HepG2 (cell line): ENCODE data around the gene AKR1C2. TPM values are rescaled to one million over a fixed set of nuclear protein-coding genes. Genes with fewer than 3 reads are reported as not detected.

Source experiments
- ATAC-seq: fragments of 200-7000 bp; cut with Tn5 transposase; 3 replicates; pipeline ENCODE4 v1.9.1; 2020; ENCODE audit warnings: mild to moderate bottlenecking, moderate library complexity
- BruUV-seq: library from RNA; stranded (reverse); fragments of 400-500 nt; replicated peaks from 2 replicates; lab custom pipeline; 2021; lab: Mats Ljungman, UMichigan
- CTCF ChIA-PET: fragments of 300-600 bp; formaldehyde crosslinking; extraction: SDS; loops from one replicate; lab custom pipeline; 2021; ENCODE audit warnings: low total read pairs, inconsistent platforms, low intra/inter-chr PET ratio; lab: Yijun Ruan, JAX
- POLR2A ChIA-PET: fragments of 350-600 bp; sonication (Branson Sonifier 250); formaldehyde crosslinking; loops from one replicate; lab custom pipeline; 2020; ENCODE audit warnings: antibody characterized with exemption, inconsistent platforms; lab: Yijun Ruan, JAX
- DNase-seq: peaks from one replicate; pipeline ENCODE4 v3.0.0-alpha.2; 2015; ENCODE audit warnings: low spot score
- FAIRE-seq: peaks from 3 replicates; lab custom pipeline; 2011; peaks lifted over from hg19 to GRCh38; lab: Jason Lieb, UNC
- H2AFZ ChIP-seq: one replicate; pipeline ENCODE4 v1.6.1; 2011; ENCODE audit warnings: low read length, inconsistent platforms
- H3K27ac ChIP-seq: fragments of 300-600 bp; 3 replicates; pipeline ENCODE4 v1.8.0; 2011; ENCODE audit warnings: mixed run types, mild to moderate bottlenecking, mixed read lengths, low read length, inconsistent platforms; ENCODE audit not compliant: insufficient read depth; ENCODE audit errors: extremely low read length
- H3K27me3 ChIP-seq, 2 experiments: fragments of 200-600 bp in 1 of 2; 2 replicates in 1 of 2; 3 replicates in 1 of 2; pipeline versions ENCODE4 v1.6.0 to v1.8.0; 2011; ENCODE audit warnings: low read length in 2 of 2, mild to moderate bottlenecking in 2 of 2, moderate library complexity in 2 of 2, inconsistent platforms in 1 of 2; ENCODE audit not compliant: insufficient read depth in 2 of 2, control insufficient read depth in 1 of 2
- H3K36me3 ChIP-seq, 2 experiments: fragments of 200-600 bp in 1 of 2; replicated peaks in 1 of 2; 2 replicates in 1 of 2; 3 replicates in 1 of 2; pipeline versions ENCODE4 v1.5.1 to v1.8.0; 2011; ENCODE audit warnings: low read length in 2 of 2, inconsistent platforms in 1 of 2; ENCODE audit not compliant: insufficient read depth in 2 of 2, control insufficient read depth in 1 of 2
- H3K4me1 ChIP-seq: 2 replicates; pipeline ENCODE4 v1.5.1; 2012; ENCODE audit warnings: low read length, inconsistent platforms; ENCODE audit not compliant: insufficient read depth
- H3K4me2 ChIP-seq: 2 replicates; pipeline ENCODE4 v1.6.0; 2011; ENCODE audit warnings: low read depth, low read length, inconsistent platforms
- H3K4me3 ChIP-seq, 3 experiments: fragments of 200-600 bp in 1 of 3; sonication (generic), shearing (Covaris generic) in 1 of 3; replicated peaks in 1 of 3; 2 replicates each; pipeline ENCODE4 v1.5.1; 2011 to 2016; ENCODE audit warnings: low read length in 3 of 3, inconsistent platforms in 2 of 3, low read depth in 2 of 3, mild to moderate bottlenecking in 2 of 3, control low read depth in 1 of 3, mixed read lengths in 1 of 3; ENCODE audit not compliant: insufficient read depth in 1 of 3
- H3K79me2 ChIP-seq: one replicate; pipeline ENCODE4 v1.6.1; 2011; ENCODE audit warnings: low read length, inconsistent platforms; ENCODE audit not compliant: insufficient read depth
- H3K9ac ChIP-seq: 2 replicates; pipeline ENCODE4 v1.6.0; 2011; ENCODE audit warnings: mild to moderate bottlenecking, low read depth, low read length, inconsistent platforms; ENCODE audit not compliant: insufficient read depth
- H3K9me3 ChIP-seq: 2 replicates; pipeline ENCODE4 v1.5.1; 2012; ENCODE audit warnings: mild to moderate bottlenecking, low read length
- H4K20me1 ChIP-seq: 2 replicates; pipeline ENCODE4 v1.6.0; 2011; ENCODE audit warnings: inconsistent platforms, mild to moderate bottlenecking, low read length, moderate library complexity; ENCODE audit not compliant: insufficient read depth
- ARNT ChIP-seq: fragments of 450-650 bp; IDR thresholded peaks from 2 replicates; pipeline ENCODE4 v1.6.1; 2017
- CBX5 ChIP-seq: sonication (generic); formaldehyde crosslinking; IDR thresholded peaks from 2 replicates; pipeline ENCODE4 v1.4.0; 2020; ENCODE audit warnings: missing genetic modification reagents, borderline replicate concordance
- DR1 ChIP-seq: sonication (generic); formaldehyde crosslinking; IDR thresholded peaks from 2 replicates; pipeline ENCODE4 v1.8.0; 2021; ENCODE audit warnings: mild to moderate bottlenecking, missing genetic modification reagents, inconsistent platforms
- DRAP1 ChIP-seq: IDR thresholded peaks from 2 replicates; pipeline ENCODE4 v1.6.1; 2016; ENCODE audit warnings: missing genetic modification reagents, missing compliant biosample characterization
- EP300 ChIP-seq, 3 experiments: sonication (generic) in 1 of 3; formaldehyde crosslinking in 1 of 3; IDR thresholded peaks; 2 replicates each; pipeline versions ENCODE4 v1.5.1 to v1.6.1; 2011 to 2020; ENCODE audit warnings: low read depth in 2 of 3, low read length in 2 of 3, borderline replicate concordance in 1 of 3, improper control_type of control experiment in 1 of 3, mild to moderate bottlenecking in 1 of 3, missing genetic modification reagents in 1 of 3, moderate library complexity in 1 of 3
- GLMP ChIP-seq: sonication (generic); formaldehyde crosslinking; IDR thresholded peaks from 2 replicates; pipeline ENCODE4 v1.9.0; 2021; ENCODE audit warnings: missing genetic modification reagents, mild to moderate bottlenecking, borderline replicate concordance
- NFIC ChIP-seq: IDR thresholded peaks from 2 replicates; pipeline ENCODE4 v1.6.1; 2012; ENCODE audit warnings: mild to moderate bottlenecking, low read length, inconsistent platforms
- NR2F1 ChIP-seq, 2 experiments: fragments of 450-650 bp in 1 of 2; formaldehyde crosslinking in 1 of 2; IDR thresholded peaks; 2 replicates each; pipeline versions ENCODE4 v1.5.0 to v1.6.1; 2016 to 2020; ENCODE audit warnings: mild to moderate bottlenecking in 1 of 2, missing compliant biosample characterization in 1 of 2, missing genetic modification reagents in 1 of 2, moderate library complexity in 1 of 2
- SNAI1 ChIP-seq: sonication (generic); formaldehyde crosslinking; IDR thresholded peaks from 2 replicates; pipeline ENCODE4 v1.5.0; 2020; ENCODE audit warnings: mild to moderate bottlenecking, missing genetic modification reagents, borderline replicate concordance
- SOX5 ChIP-seq: IDR thresholded peaks from 2 replicates; pipeline ENCODE4 v1.6.1; 2016; ENCODE audit warnings: borderline replicate concordance
- SRSF4 ChIP-seq: fragments of 200-400 bp; formaldehyde crosslinking; IDR thresholded peaks from one replicate; pipeline ENCODE4 v1.6.1; 2018; ENCODE audit warnings: mild to moderate bottlenecking, low read depth, low read length, moderate library complexity; ENCODE audit not compliant: poor library complexity, severe bottlenecking
- TOPORS ChIP-seq: sonication (generic); formaldehyde crosslinking; IDR thresholded peaks from 2 replicates; pipeline ENCODE4 v1.8.0; 2023; ENCODE audit warnings: mild to moderate bottlenecking, missing genetic modification reagents
- UBTF ChIP-seq: sonication (generic); formaldehyde crosslinking; IDR thresholded peaks from 2 replicates; pipeline ENCODE4 v1.4.0; 2020; ENCODE audit warnings: mild to moderate bottlenecking, missing genetic modification reagents
- ZFP82 ChIP-seq: sonication (generic); formaldehyde crosslinking; IDR thresholded peaks from 2 replicates; pipeline ENCODE4 v1.5.1; 2020; ENCODE audit warnings: mild to moderate bottlenecking, missing genetic modification reagents, borderline replicate concordance
- ZNF556 ChIP-seq: sonication (generic); formaldehyde crosslinking; IDR thresholded peaks from 2 replicates; pipeline ENCODE4 v1.4.0; 2020; ENCODE audit warnings: mild to moderate bottlenecking, missing genetic modification reagents, borderline replicate concordance
- ZNF616 ChIP-seq: sonication (generic); formaldehyde crosslinking; IDR thresholded peaks from 2 replicates; pipeline ENCODE4 v1.5.0; 2020; ENCODE audit warnings: low read depth, mild to moderate bottlenecking, missing genetic modification reagents
- ZNF670 ChIP-seq: sonication (generic); formaldehyde crosslinking; IDR thresholded peaks from 2 replicates; pipeline ENCODE4 v1.8.0; 2022; ENCODE audit warnings: mild to moderate bottlenecking, missing genetic modification reagents, borderline replicate concordance
- WGBS: methylation state at CpG from one replicate; pipeline ENCODE4 v1.1.6; 2017; ENCODE audit warnings: low lambda C conversion rate; 5-methylcytosine and 5-hydroxymethylcytosine counted together
- in situ Hi-C: cut with HindIII; loops from 2 replicates; pipeline ENCODE4 v1.10.0; 2017; ENCODE audit warnings: low pct_unique_long_range_greater_than_20kb; ENCODE audit not compliant: extremely low pct_ligation_motif_present
- intact Hi-C: fragments of 100-400 bp; cut with micrococcal nuclease; formaldehyde crosslinking; loops from one replicate; pipeline ENCODE4 v1.10.0; 2022; ENCODE audit not compliant: unreplicated experiment
- polyA plus RNA-seq, 8 experiments: library from polyadenylated mRNA; depleted of rRNA in 3 of 8; stranded (reverse) in 7 of 8; unstranded in 1 of 8; fragments of >200 nt; fragmentation: Illumina TruSeq in 4 of 8; extraction: Trizol in 4 of 8; gene quantifications; 2 replicates each; pipeline versions ENCODE4 v1.2.1 to v1.2.3, GENCODE V29; 2011 to 2016; ENCODE audit warnings: low read depth in 4 of 8, missing spikeins in 1 of 8, mixed read lengths in 1 of 8; ENCODE audit not compliant: insufficient read depth in 1 of 8
- total RNA-seq, 5 experiments: library from RNA; depleted of rRNA; stranded (reverse); fragments of >200 nt; fragmentation: Illumina TruSeq; extraction: Trizol; gene quantifications; 2 replicates each; pipeline ENCODE4 v1.2.3, GENCODE V29; 2016; ENCODE audit warnings: low read depth in 1 of 5

AKR1C2 gene
- total and polyA plus RNA-seq, 2 of the 13 experiments (the other 11 are each of a cell fraction or from before 2014, with no cell fraction given) = 140 to 900 TPM

- TF ChIP-seq ZNF616 (no peak), EP300 (IDR thresholded peaks at IDR 0.05; ENCODE audit: low read depth in 2 of 2, low read length in 2 of 2) (peak in 1 of 2 experiments; percentile 8; a peak in 1 of 4 replicates), EP300 (CRISPR knock-in tag; IDR thresholded peaks at IDR 0.05; ENCODE audit: borderline replicate concordance) (no peak; the same call in 1 of the 2 replicates), TOPORS (0 out of 2 replicates have a peak, but pooled peaks have one; percentile 52), ARNT (no peak), SOX5 (CRISPR knock-in tag) (no peak), ZNF670 (CRISPR knock-in tag) (peak; percentile 60; the same call in 1 of the 2 replicates), CBX5 (CRISPR knock-in tag) (peak; percentile 50; the same call in 1 of the 2 replicates)
Observed at GRCh38 chr10:4982764-4983226, 20.9 kb downstream of the AKR1C2 start (continued).

GRCh38 chr10:4981722-4982471 lies 21.8 kb downstream of the AKR1C2 start:
- ATAC-seq (peak; percentile 38), FAIRE-seq (peak; percentile 26), DNase-seq (peak; percentile 79)
- ChIA-PET CTCF (interaction anchor here (0.6 to 6.0 kb wide), 4 partner anchors 71 to 312 kb away, joined by 3 to 89 read pairs (median 6); no protein-coding TSS in a partner anchor), POLR2A (interaction anchor here (0.6 to 2.2 kb wide), 7 partner anchors 19 to 319 kb away, joined by 3 to 26 read pairs (median 4); partner anchors contain the start of gene AKR1C1)
- Histone ChIP-seq H3K4me1 (peaks cover 15% of the 10 kb centered on the region), H4K20me1 (no peaks in the 10 kb centered on the region), H2AFZ (no peak overlapping the region), H3K4me2 (peak overlapping the region; percentile 28; the same call in 1 of the 2 replicates), H3K79me2 (no peaks in the 10 kb centered on the region), H3K27ac (peak overlapping the region; percentile 52), H3K36me3 (peaks cover 0 to 10% of the 10 kb centered on the region in 2 experiments; a peak in 4 of 5 replicates), H3K9me3 (no peaks in the 10 kb centered on the region), H3K4me3 (no peak overlapping the region), H3K9ac (no peak overlapping the region; the same call in 1 of the 2 replicates), H3K27me3 (no peaks in the 10 kb centered on the region)
- 49% methylated on average over 10 of the region's 14 CpGs for WGBS
- in situ Hi-C loops (loop anchor here (5.0 to 10.0 kb wide), 2 partner anchors 135 to 403 kb away; no protein-coding TSS in a partner anchor), intact Hi-C loops (loop anchor here (1.0 to 10.0 kb wide), 2 partner anchors 133 to 453 kb away; no protein-coding TSS in a partner anchor)
- BruUV-seq = no TSS peak
- TF ChIP-seq ZNF556 (CRISPR knock-in tag) (peak; percentile 49; the same call in 1 of the 2 replicates), SNAI1 (CRISPR knock-in tag) (no peak), GLMP (CRISPR knock-in tag) (no peak), ZFP82 (CRISPR knock-in tag) (0 out of 2 replicates have a peak, but pooled peaks have one; percentile 17), NFIC (no peak), DRAP1 (CRISPR knock-in tag) (no peak), DR1 (CRISPR knock-in tag) (no peak), NR2F1 (CRISPR knock-in tag; IDR thresholded peaks at IDR 0.05) (peak in 1 of 2 experiments; percentile 20; a peak in 2 of 4 replicates), UBTF (CRISPR knock-in tag) (peak; percentile 21; the same call in 1 of the 2 replicates), SRSF4 (peak; percentile 64)
